Measurements from ENCODE around the gene CPLANE2.

Gene CPLANE2

DNA sequence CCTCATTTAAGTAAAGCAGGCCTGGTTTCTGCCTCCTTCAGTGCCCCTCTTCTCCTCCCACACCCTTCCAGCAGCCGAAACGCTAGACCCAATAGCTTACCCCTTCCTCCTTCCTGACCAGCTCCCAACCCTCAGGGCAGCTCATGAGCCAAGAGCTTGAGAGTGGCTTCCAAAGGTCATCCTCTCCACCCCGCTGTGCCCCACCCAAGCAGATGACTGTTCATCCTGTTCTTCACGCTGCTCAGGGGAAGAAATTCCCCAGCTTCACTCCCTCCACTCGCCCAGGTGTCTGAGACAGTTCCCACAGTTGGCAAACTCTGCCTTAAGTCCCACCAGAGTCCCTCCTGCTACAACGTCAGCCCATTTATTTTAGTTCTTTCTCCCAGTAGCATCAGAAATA, 48.0 kb downstream of the CPLANE2 start:
- in situ Hi-C loops (cut with HindIII; ENCODE audit: low sequenced_read_pairs), result no loop called here
- TF ChIP-seq CTCF (IDR thresholded peaks at IDR 0.05; ENCODE audit: low read depth, low read length), result no peak
- DNase-seq (ENCODE audit: low read depth, low spot score), result no peak
- H3K4me3 ChIP-seq (ENCODE audit: low read depth, low read length), result no peak overlapping the region

GRCh38 chr1:16187748-16188401, 49.1 kb downstream of the CPLANE2 start:
- in situ Hi-C loops (cut with HindIII; ENCODE audit: low sequenced_read_pairs), result no loop called here

DNA sequence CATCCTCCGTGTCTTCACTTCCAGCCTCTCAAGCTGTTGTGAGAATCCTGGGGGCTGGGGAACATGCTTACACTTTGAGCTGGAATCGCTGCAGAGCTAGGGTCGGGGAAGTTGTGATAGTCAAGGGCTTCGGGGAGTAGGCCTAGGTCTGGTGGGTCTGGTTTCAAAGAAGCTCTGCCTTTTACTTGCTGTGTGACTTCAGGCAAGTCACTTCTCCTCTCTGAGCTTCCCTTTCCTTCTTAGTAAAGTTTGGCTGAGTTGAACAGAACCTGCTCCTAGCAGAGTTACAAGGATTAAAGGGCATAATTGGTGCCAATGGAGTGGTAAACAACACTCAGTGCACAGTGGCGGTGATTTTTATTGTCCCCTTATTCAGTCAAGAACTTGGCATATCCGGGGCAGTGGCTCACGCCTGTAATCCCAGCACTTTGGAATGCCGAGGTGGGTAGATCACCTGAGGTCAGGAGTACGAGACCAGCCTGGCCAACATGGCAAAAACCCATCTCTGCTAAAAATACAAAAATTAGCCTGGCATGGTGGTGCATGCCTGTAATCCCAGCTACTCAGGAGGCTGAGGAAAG, 50.2 kb downstream of the CPLANE2 start:
- no peak overlapping the region for H3K4me3 ChIP-seq (ENCODE audit: low read depth, low read length)
- in situ Hi-C loops (cut with HindIII; ENCODE audit: low sequenced_read_pairs), result no loop called here
- no peak for TF ChIP-seq CTCF (IDR thresholded peaks at IDR 0.05; ENCODE audit: low read depth, low read length)
- DNase-seq (ENCODE audit: low read depth, low spot score), result no peak

More at GRCh38 chr1:16187748-16188401, 49.1 kb downstream of the CPLANE2 start:
- TF ChIP-seq CTCF (IDR thresholded peaks at IDR 0.05; ENCODE audit: low read depth, low read length), result peak; percentile 98
- peak; percentile 84 for DNase-seq (ENCODE audit: low read depth, low spot score)
- no peak overlapping the region for H3K4me3 ChIP-seq (ENCODE audit: low read depth, low read length)

- in situ Hi-C loops (cut with HindIII; ENCODE audit: low sequenced_read_pairs), result no loop called here
- DNase-seq (ENCODE audit: low read depth, low spot score), result no peak
- H3K4me3 ChIP-seq (ENCODE audit: low read depth, low read length), result no peak overlapping the region
- TF ChIP-seq CTCF (IDR thresholded peaks at IDR 0.05; ENCODE audit: low read depth, low read length), result no peak
Observed at GRCh38 chr1:16184557-16185303, 52.3 kb downstream of the CPLANE2 start.

GRCh38 chr1:16183765-16184556, 53.0 kb downstream of the CPLANE2 start:
- DNase-seq (ENCODE audit: low read depth, low spot score), result no peak
- H3K4me3 ChIP-seq (ENCODE audit: low read depth, low read length), result no peak overlapping the region
- no peak for TF ChIP-seq CTCF (IDR thresholded peaks at IDR 0.05; ENCODE audit: low read depth, low read length)
- in situ Hi-C loops (cut with HindIII; ENCODE audit: low sequenced_read_pairs), result no loop called here

GRCh38 chr1:16183179-16183578, 53.8 kb downstream of the CPLANE2 start:
- no peak for TF ChIP-seq CTCF (IDR thresholded peaks at IDR 0.05; ENCODE audit: low read depth, low read length)
- in situ Hi-C loops (cut with HindIII; ENCODE audit: low sequenced_read_pairs), result no loop called here
- no peak overlapping the region for H3K4me3 ChIP-seq (ENCODE audit: low read depth, low read length)
- DNase-seq (ENCODE audit: low read depth, low spot score), result peak; percentile 80

All from astrocyte of the spinal cord (primary cell).